Epithelial cell of esophagus (primary cell): Measurements from ENCODE around the gene PLEKHH2.

Source experiments
- DNase-seq: peaks from one replicate; pipeline ENCODE4 v3.0.0; 2010; ENCODE audit warnings: low read depth
- H3K4me3 ChIP-seq: 2 replicates; pipeline ENCODE4 v1.5.1; 2011; ENCODE audit warnings: mild to moderate bottlenecking, low read length, control low read depth
- CTCF ChIP-seq: IDR thresholded peaks from 2 replicates; pipeline ENCODE4 v1.5.1; 2011; ENCODE audit warnings: low read depth, mild to moderate bottlenecking, low read length, control low read depth, inconsistent platforms; ENCODE audit not compliant: insufficient read depth; ENCODE audit errors: missing control alignments

Gene PLEKHH2

GRCh38 chr2:43708178-43708577 is 71.1 kb downstream of the PLEKHH2 start:
- no peak overlapping the region for H3K4me3 ChIP-seq
- no peak for TF ChIP-seq CTCF
- no peak for DNase-seq

GRCh38 chr2:43708891-43709290 is 71.8 kb downstream of the PLEKHH2 start:
- H3K4me3 ChIP-seq = no peak overlapping the region
- peak; percentile 30 for DNase-seq
- TF ChIP-seq CTCF = no peak

- no peak overlapping the region for H3K4me3 ChIP-seq
- no peak for DNase-seq
- TF ChIP-seq CTCF = no peak
Observed at GRCh38 chr2:43710866-43711265, 73.8 kb downstream of the PLEKHH2 start.

GRCh38 chr2:43714164-43714563 is 77.1 kb downstream of the PLEKHH2 start:
- H3K4me3 ChIP-seq = no peak overlapping the region
- peak; percentile 41 for DNase-seq
- no peak for TF ChIP-seq CTCF

GRCh38 chr2:43715300-43716098 is 78.4 kb downstream of the PLEKHH2 start:
- no peak for TF ChIP-seq CTCF
- DNase-seq = peak; percentile 5
- no peak overlapping the region for H3K4me3 ChIP-seq

- H3K4me3 ChIP-seq = no peak overlapping the region
- no peak for TF ChIP-seq CTCF
- no peak for DNase-seq
Observed at GRCh38 chr2:43717322-43717721, 80.3 kb downstream of the PLEKHH2 start.
